CD4-positive, alpha-beta T cell treated with Interleukin-15 for 4 hours (primary cell): Measurements from ENCODE around the gene CHMP4B.

Experiments
- DNase-seq: peaks from one replicate; pipeline ENCODE4 v3.0.0-alpha.2; 2020; ENCODE audit warnings: low spot score

The CHMP4B gene

GRCh38 chr20:33897313-33897912 is 86.3 kb downstream of the CHMP4B start:
- DNase-seq = no peak

DNA sequence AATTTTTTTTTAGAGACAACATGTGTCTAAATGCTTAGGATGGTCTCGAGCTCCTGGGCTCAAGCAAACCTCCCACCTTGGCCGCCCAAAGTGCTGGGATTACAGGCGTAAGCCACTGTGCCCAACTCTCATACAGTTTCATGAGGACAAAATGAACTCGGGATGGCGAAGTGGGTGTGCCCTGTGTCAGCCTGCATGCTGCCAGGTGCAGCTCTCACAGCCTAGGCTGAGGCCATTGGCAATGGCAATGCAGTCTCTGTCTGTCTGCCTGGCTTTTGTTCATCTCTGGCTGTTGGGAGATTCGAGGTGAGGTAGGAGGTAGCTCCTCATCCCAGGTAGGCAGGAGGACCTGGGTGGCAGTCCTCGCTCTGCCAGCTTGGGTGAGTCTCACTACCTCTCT is 88.0 kb downstream of the CHMP4B start:
- DNase-seq = no peak

- no peak for DNase-seq
Measured at GRCh38 chr20:33900521-33901131, 89.5 kb downstream of the CHMP4B start.

- DNase-seq = no peak
Measured at GRCh38 chr20:33901132-33901523, 90.0 kb downstream of the CHMP4B start.

GRCh38 chr20:33902011-33902410 is 90.9 kb downstream of the CHMP4B start:
- DNase-seq = no peak
